ENCODE results near the gene CFD. TPM values are rescaled to one million over a fixed set of nuclear protein-coding genes. Genes with fewer than 3 reads are reported as not detected.

CFD gene
- polyA plus RNA-seq, 1 of the 3 experiments (the other 2 are of a cell fraction), result 2.5 TPM

DNA sequence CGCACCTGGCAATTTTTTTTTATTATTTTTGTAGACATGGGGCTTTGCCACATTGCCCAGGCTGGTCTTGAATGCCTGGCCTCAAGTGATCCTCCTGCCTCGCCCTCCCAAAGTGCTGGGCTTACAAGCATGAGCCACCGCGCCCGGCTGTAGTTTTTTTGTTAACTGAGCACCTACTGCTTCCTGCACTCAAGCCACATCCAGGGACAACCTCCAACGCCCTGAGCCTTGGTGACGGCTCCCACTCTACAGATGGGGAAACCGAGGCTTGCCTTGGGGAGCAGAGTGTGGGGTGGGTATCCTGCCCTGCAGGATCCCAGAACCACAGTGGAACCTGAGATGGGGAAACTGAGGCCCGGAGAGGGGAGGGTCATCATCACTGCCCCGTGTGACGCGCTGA, 4.3 kb upstream of the CFD start:
- no peaks in the 10 kb centered on the region for H3K79me2 ChIP-seq (ENCODE audit: insufficient read depth)
- H3K9ac ChIP-seq, result no peak overlapping the region
- no peak overlapping the region for H3K4me3 ChIP-seq (ENCODE audit: low read depth in 2 of 2, low read length in 1 of 2)
- no peaks in the 10 kb centered on the region for H4K20me1 ChIP-seq (ENCODE audit: insufficient read depth)
- TF ChIP-seq, protein P1, sequence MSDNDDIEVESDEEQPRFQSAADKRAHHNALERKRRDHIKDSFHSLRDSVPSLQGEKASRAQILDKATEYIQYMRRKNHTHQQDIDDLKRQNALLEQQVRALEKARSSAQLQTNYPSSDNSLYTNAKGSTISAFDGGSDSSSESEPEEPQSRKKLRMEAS (IDR thresholded peaks at IDR 0.05; ENCODE audit: low read depth), result no peak
- no peak for TF ChIP-seq RXRA (IDR thresholded peaks at IDR 0.05; ENCODE audit: borderline replicate concordance, low read depth)
- TF ChIP-seq, protein P2, sequence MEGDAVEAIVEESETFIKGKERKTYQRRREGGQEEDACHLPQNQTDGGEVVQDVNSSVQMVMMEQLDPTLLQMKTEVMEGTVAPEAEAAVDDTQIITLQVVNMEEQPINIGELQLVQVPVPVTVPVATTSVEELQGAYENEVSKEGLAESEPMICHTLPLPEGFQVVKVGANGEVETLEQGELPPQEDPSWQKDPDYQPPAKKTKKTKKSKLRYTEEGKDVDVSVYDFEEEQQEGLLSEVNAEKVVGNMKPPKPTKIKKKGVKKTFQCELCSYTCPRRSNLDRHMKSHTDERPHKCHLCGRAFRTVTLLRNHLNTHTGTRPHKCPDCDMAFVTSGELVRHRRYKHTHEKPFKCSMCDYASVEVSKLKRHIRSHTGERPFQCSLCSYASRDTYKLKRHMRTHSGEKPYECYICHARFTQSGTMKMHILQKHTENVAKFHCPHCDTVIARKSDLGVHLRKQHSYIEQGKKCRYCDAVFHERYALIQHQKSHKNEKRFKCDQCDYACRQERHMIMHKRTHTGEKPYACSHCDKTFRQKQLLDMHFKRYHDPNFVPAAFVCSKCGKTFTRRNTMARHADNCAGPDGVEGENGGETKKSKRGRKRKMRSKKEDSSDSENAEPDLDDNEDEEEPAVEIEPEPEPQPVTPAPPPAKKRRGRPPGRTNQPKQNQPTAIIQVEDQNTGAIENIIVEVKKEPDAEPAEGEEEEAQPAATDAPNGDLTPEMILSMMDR (IDR thresholded peaks at IDR 0.05), result no peak
- TF ChIP-seq, protein P3, sequence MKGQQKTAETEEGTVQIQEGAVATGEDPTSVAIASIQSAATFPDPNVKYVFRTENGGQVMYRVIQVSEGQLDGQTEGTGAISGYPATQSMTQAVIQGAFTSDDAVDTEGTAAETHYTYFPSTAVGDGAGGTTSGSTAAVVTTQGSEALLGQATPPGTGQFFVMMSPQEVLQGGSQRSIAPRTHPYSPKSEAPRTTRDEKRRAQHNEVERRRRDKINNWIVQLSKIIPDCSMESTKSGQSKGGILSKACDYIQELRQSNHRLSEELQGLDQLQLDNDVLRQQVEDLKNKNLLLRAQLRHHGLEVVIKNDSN (IDR thresholded peaks at IDR 0.05; ENCODE audit: borderline replicate concordance, low read depth), result no peak
- TF ChIP-seq, protein P4, sequence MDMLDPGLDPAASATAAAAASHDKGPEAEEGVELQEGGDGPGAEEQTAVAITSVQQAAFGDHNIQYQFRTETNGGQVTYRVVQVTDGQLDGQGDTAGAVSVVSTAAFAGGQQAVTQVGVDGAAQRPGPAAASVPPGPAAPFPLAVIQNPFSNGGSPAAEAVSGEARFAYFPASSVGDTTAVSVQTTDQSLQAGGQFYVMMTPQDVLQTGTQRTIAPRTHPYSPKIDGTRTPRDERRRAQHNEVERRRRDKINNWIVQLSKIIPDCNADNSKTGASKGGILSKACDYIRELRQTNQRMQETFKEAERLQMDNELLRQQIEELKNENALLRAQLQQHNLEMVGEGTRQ (IDR thresholded peaks at IDR 0.05; ENCODE audit: borderline replicate concordance, low read depth, low read length), result no peak
- no peak for TF ChIP-seq JUND (IDR thresholded peaks at IDR 0.05)
- no peak for TF ChIP-seq SMC3 (IDR thresholded peaks at IDR 0.05; ENCODE audit: low read depth, low read length)
- TF ChIP-seq EZH2phosphoT487 (IDR thresholded peaks at IDR 0.05; ENCODE audit: borderline replicate concordance, low read depth), result no peak
- TF ChIP-seq MXI1 (IDR thresholded peaks at IDR 0.05; ENCODE audit: low read depth, low read length), result no peak
- TF ChIP-seq, protein P5, sequence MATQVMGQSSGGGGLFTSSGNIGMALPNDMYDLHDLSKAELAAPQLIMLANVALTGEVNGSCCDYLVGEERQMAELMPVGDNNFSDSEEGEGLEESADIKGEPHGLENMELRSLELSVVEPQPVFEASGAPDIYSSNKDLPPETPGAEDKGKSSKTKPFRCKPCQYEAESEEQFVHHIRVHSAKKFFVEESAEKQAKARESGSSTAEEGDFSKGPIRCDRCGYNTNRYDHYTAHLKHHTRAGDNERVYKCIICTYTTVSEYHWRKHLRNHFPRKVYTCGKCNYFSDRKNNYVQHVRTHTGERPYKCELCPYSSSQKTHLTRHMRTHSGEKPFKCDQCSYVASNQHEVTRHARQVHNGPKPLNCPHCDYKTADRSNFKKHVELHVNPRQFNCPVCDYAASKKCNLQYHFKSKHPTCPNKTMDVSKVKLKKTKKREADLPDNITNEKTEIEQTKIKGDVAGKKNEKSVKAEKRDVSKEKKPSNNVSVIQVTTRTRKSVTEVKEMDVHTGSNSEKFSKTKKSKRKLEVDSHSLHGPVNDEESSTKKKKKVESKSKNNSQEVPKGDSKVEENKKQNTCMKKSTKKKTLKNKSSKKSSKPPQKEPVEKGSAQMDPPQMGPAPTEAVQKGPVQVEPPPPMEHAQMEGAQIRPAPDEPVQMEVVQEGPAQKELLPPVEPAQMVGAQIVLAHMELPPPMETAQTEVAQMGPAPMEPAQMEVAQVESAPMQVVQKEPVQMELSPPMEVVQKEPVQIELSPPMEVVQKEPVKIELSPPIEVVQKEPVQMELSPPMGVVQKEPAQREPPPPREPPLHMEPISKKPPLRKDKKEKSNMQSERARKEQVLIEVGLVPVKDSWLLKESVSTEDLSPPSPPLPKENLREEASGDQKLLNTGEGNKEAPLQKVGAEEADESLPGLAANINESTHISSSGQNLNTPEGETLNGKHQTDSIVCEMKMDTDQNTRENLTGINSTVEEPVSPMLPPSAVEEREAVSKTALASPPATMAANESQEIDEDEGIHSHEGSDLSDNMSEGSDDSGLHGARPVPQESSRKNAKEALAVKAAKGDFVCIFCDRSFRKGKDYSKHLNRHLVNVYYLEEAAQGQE (IDR thresholded peaks at IDR 0.05; ENCODE audit: low read depth, low read length), result no peak
- TF ChIP-seq EP300 (IDR thresholded peaks at IDR 0.05; ENCODE audit: borderline replicate concordance in 1 of 2, low read depth in 1 of 2, low read length in 1 of 2), result no peak
- TF ChIP-seq FOSL2 (IDR thresholded peaks at IDR 0.05; ENCODE audit: borderline replicate concordance, low read depth), result no peak
- no peak for TF ChIP-seq RCOR1 (IDR thresholded peaks at IDR 0.05; ENCODE audit: low read length)
- no peak for TF ChIP-seq GATA2 (CRISPR knock-in tag; IDR thresholded peaks at IDR 0.05)
- H2AFZ ChIP-seq (ENCODE audit: low read depth), result no peak overlapping the region
- DNase-seq, result no peak
- no peaks in the 10 kb centered on the region for H3K36me3 ChIP-seq (replicated peaks in 1 of 2; ENCODE audit: control insufficient read depth in 1 of 2, insufficient read depth in 2 of 2, low read length in 1 of 2)
- H3K27me3 ChIP-seq (ENCODE audit: insufficient read depth), result peaks cover 54% of the 10 kb centered on the region
- H3K9me3 ChIP-seq, result no peaks in the 10 kb centered on the region
- ChIA-PET CTCF (interaction anchor here (0.6 to 5.4 kb wide), 10 partner anchors 8 to 387 kb away, joined by 3 to 20 read pairs (median 6); partner anchors contain the start of genes ATP5F1D, KISS1R and WDR18), POLR2A (no interaction called here)
- 45% methylated on average over 11 of the region's 12 CpGs for WGBS (ENCODE audit: low lambda C conversion rate)
- H3K4me1 ChIP-seq (ENCODE audit: control insufficient read depth in 1 of 2, insufficient read depth in 2 of 2, low read depth in 1 of 2, low read length in 1 of 2), result peaks cover 0 to 8% of the 10 kb centered on the region in 2 experiments; a peak in 1 of 4 replicates
- peaks cover 4% of the 10 kb centered on the region for H3F3A ChIP-seq (replicated peaks; ENCODE audit: insufficient read depth)
- no peak overlapping the region for H3K27ac ChIP-seq (ENCODE audit: low read depth in 2 of 2, low read length in 1 of 2)
- no peaks in the 10 kb centered on the region for H3K9me2 ChIP-seq
- no peak overlapping the region for H3K4me2 ChIP-seq

All from SK-N-SH (cell line).